Right kidney (tissue), 9 donors: ENCODE measurements around the gene ZNF121.
A peak's percentile ranks its signal among the peaks of the same experiment; 100 is the strongest.
"Not testable (repeated sequence)": the region's sequence is repeated elsewhere in the genome, so short reads cannot be mapped to it uniquely, and the experiment has no call there.

Experiments
- DNase-seq: peaks from one replicate; pipeline ENCODE4 v3.0.0-alpha.2; 2016
- long read RNA-seq, 8 donors: transcript quantifications; one replicate each; lab custom pipeline, GENCODE V29; 2026

Gene ZNF121
- long read RNA-seq, donor 1, partial matches to known transcripts = 7 of 9 reads
- long read RNA-seq, donor 1, other reads (novel, unspliced or antisense) = 0 of 9 reads
- long read RNA-seq, donor 2 = 0 reads
- long read RNA-seq, donor 3, transcript ZNF121-201 (4 exons, 1,563 nt) = major isoform, 6 of 6 reads
- long read RNA-seq, donor 3, partial matches to known transcripts = 0 of 6 reads
- long read RNA-seq, donor 3, other reads (novel, unspliced or antisense) = 0 of 6 reads
- long read RNA-seq, donor 4, partial matches to known transcripts = 0 of 2 reads
- long read RNA-seq, donor 4, other reads (novel, unspliced or antisense) = 0 of 2 reads
- long read RNA-seq, donor 5, partial matches to known transcripts = 0 of 4 reads
- long read RNA-seq, donor 5, other reads (novel, unspliced or antisense) = 0 of 4 reads
- long read RNA-seq, donor 6, transcript ZNF121-201 (4 exons, 1,563 nt) = major isoform, 5 of 10 reads
- long read RNA-seq, donor 6, partial matches to known transcripts = 5 of 10 reads
- long read RNA-seq, donor 6, other reads (novel, unspliced or antisense) = 0 of 10 reads
- long read RNA-seq, donor 7 = 0 reads
- long read RNA-seq, donor 8, partial matches to known transcripts = 0 of 2 reads
- long read RNA-seq, donor 8, other reads (novel, unspliced or antisense) = 0 of 2 reads

DNA sequence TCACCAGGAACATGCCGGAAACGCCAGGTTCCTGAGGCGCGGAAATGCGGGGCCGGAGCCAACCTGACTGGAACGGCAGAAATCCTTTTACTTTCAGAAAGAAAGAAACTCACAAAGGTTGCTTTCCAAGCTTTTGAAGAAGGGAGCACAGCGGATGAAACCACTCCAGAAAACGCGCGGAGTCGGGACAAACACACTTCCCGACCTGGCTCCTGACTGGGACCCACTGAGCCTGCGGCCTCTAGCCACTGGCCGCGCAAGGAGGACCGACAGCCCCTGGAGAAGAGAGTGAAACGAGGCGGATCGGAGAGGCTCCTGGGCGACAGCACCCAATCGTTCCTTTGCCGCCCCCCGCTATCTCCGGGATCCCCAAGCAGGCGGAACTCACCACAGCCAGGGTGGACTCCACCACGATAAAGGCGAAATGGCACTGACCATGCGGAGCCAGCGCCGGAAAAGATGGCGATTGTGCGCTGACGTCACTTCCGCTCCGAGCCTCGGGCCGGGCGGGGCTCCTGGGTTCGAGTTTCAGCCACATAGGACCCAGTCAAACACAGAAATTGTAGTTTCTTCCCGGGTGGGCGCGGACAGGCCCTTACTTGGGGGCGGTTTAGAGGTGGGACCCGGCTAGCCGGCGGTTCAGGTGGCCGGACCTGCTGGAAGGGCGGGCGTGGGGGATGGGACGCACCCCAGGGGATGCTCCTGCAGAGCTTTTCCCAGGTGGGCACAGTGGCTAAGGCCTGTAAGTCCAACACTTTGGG, at the start of gene ZNF121:
ZNF121 (minus strand) TSS at position 432 of the 761 bp plus-strand sequence. CDS start 16,407 bp downstream, outside the sequence.
- DNase-seq = peak; percentile 96

- DNase-seq = no peak
These were observed 43.6 kb upstream of the ZNF121 start for GRCh38 chr19:9627856-9628255.

DNA sequence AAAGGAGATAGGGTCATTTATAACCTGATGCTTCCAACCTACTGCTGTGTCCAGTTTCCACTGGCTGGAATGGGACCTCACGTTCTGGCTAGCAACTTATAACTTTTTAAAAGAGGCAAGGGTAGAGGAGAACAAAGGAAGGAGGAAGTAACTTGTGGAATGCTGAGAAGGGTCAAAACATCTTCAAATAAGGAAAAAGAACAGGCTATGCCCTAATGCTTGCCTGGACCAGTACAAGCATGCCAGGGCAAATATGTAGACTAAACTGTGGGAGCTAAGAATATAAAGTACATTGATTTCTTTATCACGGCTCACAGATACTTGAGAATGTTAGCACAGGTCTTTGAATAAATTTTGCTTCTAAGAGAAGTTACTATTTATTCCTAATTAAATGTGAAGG, 38.2 kb upstream of the ZNF121 start:
- DNase-seq = no peak

DNA sequence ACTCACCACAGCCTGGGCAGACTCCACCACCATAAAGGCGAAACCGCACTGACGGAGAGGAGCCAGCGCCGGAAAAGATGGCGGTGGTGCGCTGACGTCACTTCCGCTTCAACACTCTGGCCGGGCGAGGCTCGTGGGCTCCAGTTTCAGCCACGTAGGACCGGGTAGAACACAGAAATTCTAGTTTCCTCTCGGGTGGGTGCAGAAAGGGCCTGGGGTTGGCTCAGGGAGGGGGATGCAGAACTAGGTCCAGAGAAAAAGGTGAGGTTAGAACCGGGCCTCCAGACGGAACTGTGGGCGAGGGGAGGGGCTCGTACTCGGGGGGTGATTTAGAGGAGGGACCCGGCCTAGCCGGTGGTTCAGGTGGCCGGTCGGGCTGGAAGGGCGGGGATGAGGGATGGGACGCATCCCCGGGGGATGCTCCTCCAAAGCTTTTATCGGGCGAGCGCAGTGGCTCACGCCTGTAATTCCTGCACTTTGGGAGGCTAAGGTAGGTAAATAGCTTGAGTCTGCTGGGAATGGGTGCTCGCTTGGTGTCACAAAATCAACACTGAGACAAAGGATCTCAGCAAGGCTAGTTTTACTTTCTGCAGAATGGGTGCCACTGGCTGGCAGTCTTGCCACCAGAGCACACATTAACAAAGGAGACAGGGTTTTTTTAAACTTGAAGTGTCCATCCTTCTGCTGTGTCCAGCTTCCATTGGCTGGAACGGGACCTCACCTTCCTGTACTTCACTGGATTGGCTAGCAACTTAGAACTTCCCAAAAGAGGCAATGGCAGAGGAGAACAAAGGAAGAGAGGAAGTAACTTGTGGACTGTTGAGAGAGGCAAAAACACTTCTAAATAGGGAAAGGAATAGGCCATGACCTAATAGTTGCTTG, 37.1 kb upstream of the ZNF121 start, which contains the start of gene ZNF561:
ZNF561 (minus strand) TSS at position 77 of the 882 bp plus-strand sequence. CDS start 1,776 bp downstream, outside the sequence.
- DNase-seq = peak; percentile 98

GRCh38 chr19:9620842-9621155, 36.5 kb upstream of the ZNF121 start:
- DNase-seq = no peak

- DNase-seq = no peak
These were observed 31.5 kb upstream of the ZNF121 start for GRCh38 chr19:9615844-9616243.

GRCh38 chr19:9610484-9611113, 26.3 kb upstream of the ZNF121 start:
- DNase-seq = no peak

- no peak for DNase-seq
These were observed 24.6 kb upstream of the ZNF121 start for GRCh38 chr19:9608912-9609311.

DNA sequence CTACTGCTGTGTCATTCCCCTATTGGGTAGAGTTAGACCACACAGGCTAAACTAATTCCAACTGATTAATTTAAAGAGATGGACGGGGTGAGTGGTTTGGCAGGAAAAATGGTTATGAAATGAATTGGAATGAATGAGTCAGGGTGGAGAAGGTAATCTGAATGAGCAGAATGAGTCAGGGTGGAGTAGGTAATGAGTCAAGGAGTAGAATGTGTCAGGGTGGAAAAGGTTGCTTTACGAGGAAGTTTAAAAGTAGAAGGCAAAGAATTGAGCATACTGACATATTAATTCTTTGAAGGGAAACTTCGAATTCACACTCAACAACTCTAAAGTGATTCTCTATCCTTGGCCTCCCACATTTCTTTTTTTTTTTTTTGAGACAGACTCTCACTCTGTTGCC, 12.7 kb upstream of the ZNF121 start:
- DNase-seq = no peak

GRCh38 chr19:9586764-9587163, 2.5 kb upstream of the ZNF121 start:
- peak; percentile 32 for DNase-seq

- not testable (repeated sequence) for DNase-seq
These were observed 2.1 kb downstream of the ZNF121 start for GRCh38 chr19:9582081-9582725.

DNA sequence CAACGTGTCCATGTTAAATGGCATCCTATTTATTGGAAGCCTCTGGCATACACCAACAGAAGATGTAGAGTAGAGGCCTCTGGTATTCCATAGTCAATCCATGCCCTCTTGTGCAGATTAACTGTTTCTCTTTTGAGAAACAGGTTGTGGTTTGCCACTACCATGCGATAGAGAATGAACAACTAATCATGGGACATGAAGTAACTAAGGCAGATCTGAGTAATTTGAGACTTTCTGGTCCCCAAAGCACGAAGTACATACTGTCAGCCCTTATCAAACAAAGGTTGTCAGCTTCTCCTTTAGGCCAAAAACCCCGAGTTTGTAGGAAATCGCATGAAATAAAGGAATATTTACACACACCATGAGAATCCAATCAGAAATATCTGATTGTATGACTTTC, 3.6 kb downstream of the ZNF121 start:
- no peak for DNase-seq

DNA sequence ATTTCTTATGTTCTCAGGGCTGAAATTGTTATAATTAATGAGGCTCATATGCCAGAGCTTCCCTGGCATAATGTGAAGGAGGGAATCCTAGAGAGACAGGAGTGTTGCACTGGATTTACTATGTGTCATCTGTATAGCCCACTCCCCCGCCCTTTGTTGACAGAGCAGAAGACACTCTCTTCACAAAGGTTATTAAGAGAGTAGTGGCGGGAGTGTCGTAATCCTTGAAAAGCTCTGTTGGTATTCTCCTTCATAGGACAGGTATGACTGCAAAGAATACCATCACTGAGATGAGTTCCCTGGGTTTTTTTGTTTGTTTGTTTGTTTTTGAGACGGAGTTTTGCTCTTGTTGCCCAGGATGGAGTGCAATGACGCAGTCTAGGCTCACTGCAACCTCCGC, 14.0 kb downstream of the ZNF121 start:
- DNase-seq = no peak

DNA sequence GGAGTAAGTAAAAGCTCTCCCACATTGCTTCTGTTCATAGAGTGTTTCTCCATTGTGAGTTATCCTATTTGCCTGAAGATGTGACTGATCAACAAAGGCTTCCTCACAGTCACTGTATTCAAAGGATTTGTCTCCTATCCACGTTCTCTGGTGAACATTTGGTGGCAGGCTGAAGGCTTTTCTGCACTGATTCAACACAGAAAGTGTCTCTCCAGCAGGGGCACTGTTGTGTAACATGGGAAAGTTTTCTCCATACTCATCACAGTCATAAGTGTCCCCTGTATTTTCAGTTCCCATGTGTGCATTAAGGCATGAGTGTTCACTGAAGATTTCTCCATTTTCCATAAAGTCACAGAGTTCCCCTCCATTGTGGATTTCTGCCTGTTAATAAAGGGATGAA, 17.6 kb downstream of the ZNF121 start:
- no peak for DNase-seq

GRCh38 chr19:9565900-9566705, 18.2 kb downstream of the ZNF121 start:
- no peak for DNase-seq

DNA sequence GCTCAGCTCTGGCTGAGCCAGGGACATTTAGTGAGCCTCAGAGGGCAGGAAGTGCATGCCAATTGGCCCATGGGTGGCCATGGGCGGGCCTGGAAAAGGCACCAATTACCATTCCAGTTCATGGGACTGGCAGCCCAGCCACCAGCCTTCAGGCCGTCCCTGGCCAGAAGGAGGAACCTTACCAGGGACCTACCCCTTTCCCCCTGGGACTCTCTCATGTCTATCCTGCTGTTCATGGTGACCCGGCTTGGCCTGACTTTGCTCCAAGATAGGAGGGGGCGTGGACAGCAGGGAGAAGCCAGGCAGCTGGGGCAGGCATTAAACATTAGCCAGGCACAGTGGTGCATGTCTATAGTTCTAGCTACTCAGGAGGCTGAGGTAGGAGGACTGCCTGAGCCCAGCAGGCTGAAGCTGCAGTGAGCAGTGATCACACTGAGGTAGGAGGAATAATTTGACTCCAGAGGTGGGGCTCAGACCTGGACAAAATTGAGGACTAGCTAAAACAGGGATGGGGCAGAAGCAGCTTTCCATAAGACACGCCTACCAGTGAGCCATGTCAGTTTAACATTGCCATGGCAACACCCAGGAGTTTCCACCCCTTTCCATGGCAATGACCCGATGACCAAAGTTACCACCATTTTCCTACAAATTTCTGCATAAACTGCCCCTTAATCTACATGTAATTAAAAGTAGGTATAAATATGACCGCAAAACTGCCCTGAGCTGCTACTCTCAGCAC, 31.6 kb downstream of the ZNF121 start:
- no peak for DNase-seq

DNA sequence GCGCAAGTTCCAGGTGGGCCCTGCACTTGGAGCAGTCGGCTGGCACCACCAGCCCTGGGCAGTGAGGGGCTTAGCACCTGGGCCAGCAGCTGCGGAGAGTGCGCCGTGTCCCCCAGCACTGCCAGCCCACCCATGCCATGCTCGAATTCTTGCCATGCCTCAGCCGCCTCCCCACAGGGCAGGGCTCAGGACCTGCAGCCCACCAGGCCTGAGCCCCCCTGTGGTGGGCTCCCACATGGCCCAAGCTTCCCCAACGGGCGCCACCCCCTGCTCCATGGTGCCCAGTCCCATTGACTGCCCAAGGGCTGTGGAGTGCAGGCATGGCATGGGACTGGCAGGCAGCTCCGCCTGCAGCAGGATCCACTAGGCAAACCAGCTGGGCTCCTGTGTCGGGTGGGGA, 36.4 kb downstream of the ZNF121 start:
- no peak for DNase-seq

DNA sequence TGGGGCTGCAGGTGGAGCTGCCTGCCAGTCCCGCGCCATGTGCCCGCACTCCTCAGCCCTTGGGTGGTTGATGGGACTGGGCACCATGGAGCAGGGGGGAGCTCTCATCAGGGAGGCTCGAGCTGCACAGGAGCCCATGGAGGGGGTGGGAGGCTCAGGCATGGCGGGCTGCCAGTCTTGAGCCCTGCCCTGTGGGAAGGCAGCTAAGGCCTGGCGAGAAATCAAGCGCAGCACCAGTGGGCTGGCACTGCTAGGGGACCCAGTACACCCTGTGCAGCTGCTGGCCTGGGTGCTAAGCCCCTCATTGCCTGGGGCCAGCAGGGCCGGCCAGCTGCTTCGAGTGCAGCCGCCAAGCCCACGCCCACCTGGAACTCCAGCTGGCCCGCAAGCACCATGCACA, 43.0 kb downstream of the ZNF121 start:
- not testable (repeated sequence) for DNase-seq

- not testable (repeated sequence) for DNase-seq
These were observed 44.4 kb downstream of the ZNF121 start for GRCh38 chr19:9539921-9540320.
